Right lobe of liver (tissue), 6 donors: ENCODE measurements around the gene INPP5J. TPM values are rescaled to one million over a fixed set of nuclear protein-coding genes. Genes with fewer than 3 reads are reported as not detected.

Source experiments
- ATAC-seq, 4 donors: fragments of 200-7000 bp; cut with Tn5 transposase; one replicate each; pipeline ENCODE4 v1.9.1; 2020; ENCODE audit warnings: mild to moderate bottlenecking in 4 of 4, moderate library complexity in 4 of 4
- DNase-seq, 3 donors: peaks; one replicate each; pipeline ENCODE4 v3.0.0-alpha.2; 2020
- H3K27ac ChIP-seq, 3 donors: fragments of 200-600 bp; one replicate each; pipeline ENCODE4 v1.8.0; 2022
- H3K27me3 ChIP-seq, 2 donors: fragments of 200-600 bp; one replicate each; pipeline ENCODE4 v1.8.0; 2022
- H3K36me3 ChIP-seq, 4 donors: fragments of 200-600 bp; sonication (generic) in 1 of 4; one replicate each; pipeline versions ENCODE4 v1.5.1 to v1.8.0; 2017 to 2022; ENCODE audit warnings: control low read depth in 1 of 4
- H3K4me1 ChIP-seq, 4 donors: fragments of 200-600 bp; sonication (generic) in 1 of 4; one replicate each; pipeline versions ENCODE4 v1.5.1 to v1.8.0; 2017 to 2022; ENCODE audit warnings: control low read depth in 1 of 4
- H3K4me3 ChIP-seq, 3 donors: fragments of 200-600 bp; one replicate each; pipeline ENCODE4 v1.8.0; 2022
- H3K9me3 ChIP-seq, 4 donors: fragments of 200-600 bp; sonication (generic) in 1 of 4; one replicate each; pipeline versions ENCODE4 v1.5.1 to v1.8.0; 2017 to 2022; ENCODE audit warnings: control low read depth in 1 of 4
- CTCF ChIP-seq, 4 donors: fragments of 200-600 bp in 3 of 4; fragments of 450-650 bp in 1 of 4; IDR thresholded peaks; one replicate each; pipeline versions ENCODE4 v1.5.1 to v1.8.0; 2016 to 2022; ENCODE audit warnings: antibody characterized with exemption in 4 of 4, mild to moderate bottlenecking in 2 of 4
- POLR2A ChIP-seq: fragments of 450-650 bp; IDR thresholded peaks from one replicate; pipeline ENCODE4 v1.6.1; 2017; ENCODE audit warnings: antibody characterized with exemption, mild to moderate bottlenecking
- WGBS: methylation state at CpG from one replicate; pipeline ENCODE4 v1.1.6; 2018; ENCODE audit warnings: low coverage, low lambda C conversion rate; ENCODE audit not compliant: insufficient coverage; ENCODE audit errors: missing lambda C conversion rate; 5-methylcytosine and 5-hydroxymethylcytosine counted together
- intact Hi-C, 2 donors: fragments of 100-400 bp; cut with DNase I; formaldehyde crosslinking; loops; one replicate each; pipeline versions ENCODE4 v1.11.2 to v1.14.1; 2022
- total RNA-seq, 6 experiments: library from RNA; depleted of rRNA in 2 of 6; stranded (reverse); fragments of >200 nt in 2 of 6; fragmentation: NEBNext Ultra II Directional in 3 of 6; extraction: Animal tissue kit (Norgen Biotek cat#: 25700) in 3 of 6; gene quantifications; one replicate each; pipeline versions ENCODE4 v1.1.0 to v1.2.4, GENCODE V29; 2016 to 2023
- donor health status: DM: no; HTN: yes; CAD: no.
- donor health status: DM: no; HTN: no; CAD: no.
- donor health status: DM: no; HTN: no; CAD: no.
- donor health status: DM: no; HTN: yes; CAD: no.
- donor health status: DM: no; HTN: yes; CAD: no.

The INPP5J gene
- total RNA-seq, 6 experiments from 2014 or later, result 0.12 to 0.49 (median 0.26) TPM; not detected in 2

GRCh38 chr22:31139866-31140716 is 17.3 kb downstream of the INPP5J start, which contains the start of gene PLA2G3:
Gene PLA2G3, minus strand, starts transcription at chr22:31140508. Its CDS starts 154 bp downstream, at chr22:31140354.
- Histone ChIP-seq H3K9me3 (no peaks in the 10 kb centered on the region), H3K4me1 (no peaks in the 10 kb centered on the region), H3K36me3 (no peaks in the 10 kb centered on the region), H3K27ac (no peak within 1 kb of the TSS), H3K27me3 (no peaks in the 10 kb centered on the region), H3K4me3 (no peak within 1 kb of the TSS)
- no peak for TF ChIP-seq POLR2A
- no peak for TF ChIP-seq CTCF (IDR thresholded peaks at IDR 0.05)
- intact Hi-C loops, result loop anchor here in 1 of 2 donors (10.0 kb wide), 1 partner anchor 45 kb away; no protein-coding TSS in a partner anchor
- DNase-seq, result no peak
- 23% methylated on average over 5 of the region's 24 CpGs for WGBS
- no peak for ATAC-seq

DNA sequence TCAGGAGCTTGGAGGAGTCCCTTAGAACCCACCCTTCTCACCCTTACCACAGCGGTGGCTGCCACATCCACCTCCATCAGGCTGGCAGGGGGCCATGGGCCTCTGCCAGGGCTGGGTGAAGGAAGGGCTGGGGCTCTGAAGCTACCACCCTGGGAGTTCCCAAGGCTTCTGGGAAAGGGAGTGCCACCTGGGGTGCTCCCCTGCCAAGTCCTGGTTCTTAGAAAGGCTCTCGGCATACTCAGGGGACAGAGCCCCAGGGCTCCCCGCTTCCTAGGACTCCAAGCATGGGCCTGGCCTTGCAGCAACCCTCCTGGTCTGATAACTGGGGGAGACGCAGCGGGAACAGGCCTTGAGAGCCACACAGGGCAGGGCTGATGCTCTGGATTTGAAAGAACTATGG is 18.0 kb downstream of the INPP5J start:
- no peaks in the 10 kb centered on the region for H3K27me3 ChIP-seq
- no peaks in the 10 kb centered on the region for H3K4me1 ChIP-seq
- intact Hi-C loops, result loop anchor here in 1 of 2 donors (10.0 kb wide), 1 partner anchor 46 kb away; no protein-coding TSS in a partner anchor
- H3K27ac ChIP-seq, result no peak overlapping the region
- WGBS, result no CpG with 5 or more reads among the region's 5 CpGs
- ATAC-seq (no peak), DNase-seq (no peak)
- no peak overlapping the region for H3K4me3 ChIP-seq
- H3K36me3 ChIP-seq, result no peaks in the 10 kb centered on the region
- no peaks in the 10 kb centered on the region for H3K9me3 ChIP-seq
- TF ChIP-seq POLR2A, result no peak
- TF ChIP-seq CTCF (IDR thresholded peaks at IDR 0.05), result no peak

DNA sequence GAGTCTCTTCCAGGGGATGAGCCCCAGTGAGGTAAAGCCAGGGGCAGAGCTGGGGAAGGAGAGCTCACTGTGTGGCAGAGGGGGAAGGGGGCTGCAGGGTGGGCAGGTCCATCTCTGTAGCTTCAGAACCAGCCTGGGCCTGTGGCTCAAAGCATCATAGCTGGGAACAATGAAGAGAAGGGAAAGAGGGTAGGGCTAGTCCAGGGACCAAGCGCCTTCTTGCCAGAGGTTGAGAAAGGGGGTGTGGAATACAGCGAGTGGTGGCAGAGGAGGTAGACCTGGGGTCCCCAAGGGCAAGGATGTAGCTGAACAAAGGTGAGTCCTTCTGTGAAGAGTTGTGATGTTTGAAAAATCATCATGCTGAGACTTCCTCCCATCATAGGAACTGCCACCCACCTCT is 18.8 kb downstream of the INPP5J start:
- H3K36me3 ChIP-seq, result no peaks in the 10 kb centered on the region
- WGBS, result 80% methylated on average over 1 of the region's 2 CpGs
- DNase-seq (no peak), ATAC-seq (no peak)
- no peak overlapping the region for H3K4me3 ChIP-seq
- no peak for TF ChIP-seq POLR2A
- no peak for TF ChIP-seq CTCF (IDR thresholded peaks at IDR 0.05)
- intact Hi-C loops, result loop anchor here in 1 of 2 donors (10.0 kb wide), 1 partner anchor 47 kb away; no protein-coding TSS in a partner anchor
- no peaks in the 10 kb centered on the region for H3K27me3 ChIP-seq
- no peak overlapping the region for H3K27ac ChIP-seq
- H3K9me3 ChIP-seq, result no peaks in the 10 kb centered on the region
- no peaks in the 10 kb centered on the region for H3K4me1 ChIP-seq

DNA sequence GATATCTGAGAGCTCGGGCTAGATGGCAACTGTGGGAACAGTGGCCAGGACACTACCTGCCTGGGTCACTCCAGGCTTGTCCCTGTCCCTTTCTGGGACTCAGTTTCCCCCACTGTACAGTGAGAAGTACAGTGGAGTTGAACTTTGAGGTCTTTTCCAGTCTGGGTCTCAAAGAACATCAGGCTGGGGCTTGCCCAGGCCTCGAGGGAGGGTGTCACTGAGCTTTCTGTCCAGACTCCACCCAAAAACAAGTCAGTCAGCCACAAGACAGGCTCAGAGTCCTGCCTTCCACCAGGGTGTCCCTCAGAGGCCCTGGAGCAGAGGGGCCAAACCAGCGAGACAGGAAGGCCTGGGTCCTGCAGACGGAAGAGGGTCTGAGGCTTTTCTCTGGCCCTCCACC is 19.5 kb downstream of the INPP5J start:
- DNase-seq, result no peak
- Histone ChIP-seq H3K36me3 (no peaks in the 10 kb centered on the region), H3K27me3 (no peaks in the 10 kb centered on the region), H3K9me3 (no peaks in the 10 kb centered on the region), H3K4me1 (no peaks in the 10 kb centered on the region), H3K4me3 (no peak overlapping the region), H3K27ac (no peak overlapping the region)
- intact Hi-C loops, result loop anchor here in 1 of 2 donors (10.0 kb wide), 1 partner anchor 47 kb away; no protein-coding TSS in a partner anchor
- WGBS, result 40% methylated on average over 1 of the region's 4 CpGs
- ATAC-seq, result no peak
- TF ChIP-seq POLR2A (no peak), CTCF (IDR thresholded peaks at IDR 0.05) (no peak)
